ENCODE measurements around the gene PTH2R.

GRCh38 chr2:208386541-208386940 is 20.1 kb upstream of the PTH2R start:
- TF ChIP-seq CTCF (IDR thresholded peaks at IDR 0.05) (no peak), POLR2A (IDR thresholded peaks at IDR 0.05) (no peak), EP300 (IDR thresholded peaks at IDR 0.05) (no peak)

Measured in tibial nerve (tissue), 4 donors.